ENCODE data around the gene TCAIM.

DNA sequence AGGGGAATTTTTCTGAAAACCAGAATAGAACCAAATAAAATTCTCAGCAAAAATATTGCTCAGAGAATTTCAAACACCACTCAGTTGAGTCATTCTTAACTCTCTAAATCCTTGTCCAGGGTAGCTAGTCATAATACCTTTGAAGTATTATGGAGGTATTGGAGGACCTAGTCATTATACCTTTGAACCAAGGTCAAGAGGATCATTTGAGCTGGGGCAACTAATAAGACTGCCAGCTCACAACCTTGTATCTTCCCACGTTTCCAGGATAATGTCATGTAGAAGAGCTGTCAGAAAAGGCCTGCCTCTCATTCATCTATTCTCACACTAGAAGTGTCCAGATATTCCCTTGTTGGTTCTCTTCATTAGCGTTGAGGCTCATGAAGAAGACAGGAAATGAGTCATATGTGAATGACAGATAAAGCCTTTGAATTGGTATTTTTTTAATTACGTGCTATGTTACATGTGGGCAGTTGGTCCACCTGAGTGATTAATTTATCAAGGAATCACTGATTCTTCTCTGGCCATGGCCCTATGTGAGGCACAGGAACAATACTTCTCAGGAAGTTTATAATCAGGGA lies 48.6 kb upstream of the TCAIM start:
- TF ChIP-seq, protein P1, sequence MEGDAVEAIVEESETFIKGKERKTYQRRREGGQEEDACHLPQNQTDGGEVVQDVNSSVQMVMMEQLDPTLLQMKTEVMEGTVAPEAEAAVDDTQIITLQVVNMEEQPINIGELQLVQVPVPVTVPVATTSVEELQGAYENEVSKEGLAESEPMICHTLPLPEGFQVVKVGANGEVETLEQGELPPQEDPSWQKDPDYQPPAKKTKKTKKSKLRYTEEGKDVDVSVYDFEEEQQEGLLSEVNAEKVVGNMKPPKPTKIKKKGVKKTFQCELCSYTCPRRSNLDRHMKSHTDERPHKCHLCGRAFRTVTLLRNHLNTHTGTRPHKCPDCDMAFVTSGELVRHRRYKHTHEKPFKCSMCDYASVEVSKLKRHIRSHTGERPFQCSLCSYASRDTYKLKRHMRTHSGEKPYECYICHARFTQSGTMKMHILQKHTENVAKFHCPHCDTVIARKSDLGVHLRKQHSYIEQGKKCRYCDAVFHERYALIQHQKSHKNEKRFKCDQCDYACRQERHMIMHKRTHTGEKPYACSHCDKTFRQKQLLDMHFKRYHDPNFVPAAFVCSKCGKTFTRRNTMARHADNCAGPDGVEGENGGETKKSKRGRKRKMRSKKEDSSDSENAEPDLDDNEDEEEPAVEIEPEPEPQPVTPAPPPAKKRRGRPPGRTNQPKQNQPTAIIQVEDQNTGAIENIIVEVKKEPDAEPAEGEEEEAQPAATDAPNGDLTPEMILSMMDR (optimal IDR thresholded peaks at IDR 0.05 in 1 of 3, IDR thresholded peaks at IDR 0.05 in 1 of 3, conservative IDR thresholded peaks at IDR 0.05 in 1 of 3; ENCODE audit: extremely low read depth in 1 of 3, insufficient read depth in 2 of 3, low read length in 3 of 3), result no peak
- TF ChIP-seq EZH2 (IDR thresholded peaks at IDR 0.05; ENCODE audit: low read length), result no peak
